ENCODE results near the gene MUC7.

The MUC7 gene

DNA sequence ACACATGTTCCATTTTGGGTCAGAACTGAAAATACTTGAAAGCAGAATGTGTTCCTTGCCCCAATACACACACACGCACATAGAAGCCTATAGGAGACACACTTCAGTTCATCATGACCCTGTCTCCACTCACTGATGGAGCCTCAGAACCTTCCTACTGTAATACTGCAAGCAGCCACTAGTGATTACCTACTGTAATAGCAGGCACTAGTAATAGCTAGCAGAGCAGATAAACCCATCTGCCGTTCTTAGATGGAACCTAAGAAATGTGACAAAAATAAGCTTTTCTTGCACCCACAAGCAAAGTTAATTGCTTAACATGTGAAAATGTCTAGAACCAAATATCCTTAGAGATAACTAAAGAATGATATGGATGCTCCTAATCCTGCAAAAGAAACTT, 60.0 kb downstream of the MUC7 start:
- no peak overlapping the region for H3K4me3 ChIP-seq (replicated peaks; ENCODE audit: insufficient read depth, low read length)
- H3K27ac ChIP-seq (replicated peaks), result no peak overlapping the region
- no peaks in the 10 kb centered on the region for H3K27me3 ChIP-seq (ENCODE audit: insufficient read depth, poor library complexity, severe bottlenecking)
- TF ChIP-seq GABPA (IDR thresholded peaks at IDR 0.05; ENCODE audit: low read depth) (no peak), SPI1 (IDR thresholded peaks at IDR 0.05; ENCODE audit: borderline replicate concordance, low read depth) (no peak), POLR2AphosphoS5 (IDR thresholded peaks at IDR 0.05; ENCODE audit: low read depth) (no peak)
- TF ChIP-seq, protein P1, sequence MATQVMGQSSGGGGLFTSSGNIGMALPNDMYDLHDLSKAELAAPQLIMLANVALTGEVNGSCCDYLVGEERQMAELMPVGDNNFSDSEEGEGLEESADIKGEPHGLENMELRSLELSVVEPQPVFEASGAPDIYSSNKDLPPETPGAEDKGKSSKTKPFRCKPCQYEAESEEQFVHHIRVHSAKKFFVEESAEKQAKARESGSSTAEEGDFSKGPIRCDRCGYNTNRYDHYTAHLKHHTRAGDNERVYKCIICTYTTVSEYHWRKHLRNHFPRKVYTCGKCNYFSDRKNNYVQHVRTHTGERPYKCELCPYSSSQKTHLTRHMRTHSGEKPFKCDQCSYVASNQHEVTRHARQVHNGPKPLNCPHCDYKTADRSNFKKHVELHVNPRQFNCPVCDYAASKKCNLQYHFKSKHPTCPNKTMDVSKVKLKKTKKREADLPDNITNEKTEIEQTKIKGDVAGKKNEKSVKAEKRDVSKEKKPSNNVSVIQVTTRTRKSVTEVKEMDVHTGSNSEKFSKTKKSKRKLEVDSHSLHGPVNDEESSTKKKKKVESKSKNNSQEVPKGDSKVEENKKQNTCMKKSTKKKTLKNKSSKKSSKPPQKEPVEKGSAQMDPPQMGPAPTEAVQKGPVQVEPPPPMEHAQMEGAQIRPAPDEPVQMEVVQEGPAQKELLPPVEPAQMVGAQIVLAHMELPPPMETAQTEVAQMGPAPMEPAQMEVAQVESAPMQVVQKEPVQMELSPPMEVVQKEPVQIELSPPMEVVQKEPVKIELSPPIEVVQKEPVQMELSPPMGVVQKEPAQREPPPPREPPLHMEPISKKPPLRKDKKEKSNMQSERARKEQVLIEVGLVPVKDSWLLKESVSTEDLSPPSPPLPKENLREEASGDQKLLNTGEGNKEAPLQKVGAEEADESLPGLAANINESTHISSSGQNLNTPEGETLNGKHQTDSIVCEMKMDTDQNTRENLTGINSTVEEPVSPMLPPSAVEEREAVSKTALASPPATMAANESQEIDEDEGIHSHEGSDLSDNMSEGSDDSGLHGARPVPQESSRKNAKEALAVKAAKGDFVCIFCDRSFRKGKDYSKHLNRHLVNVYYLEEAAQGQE (IDR thresholded peaks at IDR 0.05; ENCODE audit: insufficient replicate concordance, low read depth), result no peak
- TF ChIP-seq, protein P2, sequence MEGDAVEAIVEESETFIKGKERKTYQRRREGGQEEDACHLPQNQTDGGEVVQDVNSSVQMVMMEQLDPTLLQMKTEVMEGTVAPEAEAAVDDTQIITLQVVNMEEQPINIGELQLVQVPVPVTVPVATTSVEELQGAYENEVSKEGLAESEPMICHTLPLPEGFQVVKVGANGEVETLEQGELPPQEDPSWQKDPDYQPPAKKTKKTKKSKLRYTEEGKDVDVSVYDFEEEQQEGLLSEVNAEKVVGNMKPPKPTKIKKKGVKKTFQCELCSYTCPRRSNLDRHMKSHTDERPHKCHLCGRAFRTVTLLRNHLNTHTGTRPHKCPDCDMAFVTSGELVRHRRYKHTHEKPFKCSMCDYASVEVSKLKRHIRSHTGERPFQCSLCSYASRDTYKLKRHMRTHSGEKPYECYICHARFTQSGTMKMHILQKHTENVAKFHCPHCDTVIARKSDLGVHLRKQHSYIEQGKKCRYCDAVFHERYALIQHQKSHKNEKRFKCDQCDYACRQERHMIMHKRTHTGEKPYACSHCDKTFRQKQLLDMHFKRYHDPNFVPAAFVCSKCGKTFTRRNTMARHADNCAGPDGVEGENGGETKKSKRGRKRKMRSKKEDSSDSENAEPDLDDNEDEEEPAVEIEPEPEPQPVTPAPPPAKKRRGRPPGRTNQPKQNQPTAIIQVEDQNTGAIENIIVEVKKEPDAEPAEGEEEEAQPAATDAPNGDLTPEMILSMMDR (IDR thresholded peaks at IDR 0.05; ENCODE audit: insufficient read depth, low read length), result no peak
- DNase-seq (ENCODE audit: low read depth in 1 of 2, low spot score in 1 of 2), result no peak

All from HL-60 (cell line).